Neural cell (in vitro differentiated cells): Measurements from ENCODE around the gene ACTL10. TPM values are rescaled to one million over a fixed set of nuclear protein-coding genes. Genes with fewer than 3 reads are reported as not detected.

Experiments used
- H2AFZ ChIP-seq: fragments of 200-600, 300-800 bp; sonication (generic), shearing (Covaris generic); 2 replicates; pipeline ENCODE4 v1.6.0; 2014; ENCODE audit warnings: low read depth, mild to moderate bottlenecking, antibody characterized with exemption, low read length, moderate library complexity
- H3F3A ChIP-seq: fragments of 200-600 bp; shearing (Covaris generic); 2 replicates; pipeline ENCODE4 v1.6.1; 2016; ENCODE audit warnings: mild to moderate bottlenecking, moderate library complexity, mixed read lengths, antibody characterized with exemption, low read length; ENCODE audit not compliant: insufficient read depth, poor library complexity, severe bottlenecking
- H3K27ac ChIP-seq: fragments of 200-600, 300-800 bp; sonication (generic), shearing (Covaris generic); 2 replicates; pipeline ENCODE4 v1.5.1; 2014; ENCODE audit warnings: mild to moderate bottlenecking, low read length, moderate library complexity
- H3K27me3 ChIP-seq: fragments of 300-800, 200-600 bp; sonication (generic), shearing (Covaris generic); 2 replicates; pipeline ENCODE4 v1.6.0; 2014; ENCODE audit warnings: mild to moderate bottlenecking, low read depth, low read length, moderate library complexity; ENCODE audit not compliant: insufficient read depth
- H3K36me3 ChIP-seq: fragments of 300-800, 200-600 bp; sonication (generic), shearing (Covaris generic); 2 replicates; pipeline ENCODE4 v1.5.1; 2014; ENCODE audit warnings: mild to moderate bottlenecking, antibody characterized with exemption, low read length, moderate library complexity; ENCODE audit not compliant: insufficient read depth
- H3K4me2 ChIP-seq: fragments of 300-800, 200-600 bp; sonication (generic), shearing (Covaris generic); 2 replicates; pipeline ENCODE4 v1.6.0; 2014; ENCODE audit warnings: mild to moderate bottlenecking, low read length
- H3K4me3 ChIP-seq: fragments of 300-800, 200-600 bp; sonication (generic), shearing (Covaris generic); 2 replicates; pipeline ENCODE4 v1.5.1; 2014; ENCODE audit warnings: mild to moderate bottlenecking, low read length, moderate library complexity
- H3K79me2 ChIP-seq: fragments of 200-600 bp; shearing (Covaris generic); replicated peaks from 2 replicates; pipeline ENCODE4 v1.6.0; 2014; ENCODE audit warnings: mild to moderate bottlenecking, low read length, moderate library complexity; ENCODE audit not compliant: insufficient read depth
- H3K9ac ChIP-seq: fragments of 300-800, 200-600 bp; sonication (generic), shearing (Covaris generic); 2 replicates; pipeline ENCODE4 v1.6.1; 2016; ENCODE audit warnings: mild to moderate bottlenecking, low read length, mixed read lengths
- H3K9me2 ChIP-seq: fragments of 200-600 bp; shearing (Covaris generic); 2 replicates; pipeline ENCODE4 v1.6.1; 2016; ENCODE audit warnings: mild to moderate bottlenecking, low read length, mixed read lengths; ENCODE audit not compliant: insufficient read depth
- H3K9me3 ChIP-seq: fragments of 200-600, 300-800 bp; sonication (generic), shearing (Covaris generic); 2 replicates; pipeline ENCODE4 v1.6.1; 2016; ENCODE audit warnings: mild to moderate bottlenecking, mixed run types, low read length, moderate library complexity, mixed read lengths
- H4K20me1 ChIP-seq: fragments of 200-600 bp; shearing (Covaris generic); 2 replicates; pipeline ENCODE4 v1.6.1; 2016; ENCODE audit warnings: mild to moderate bottlenecking, mixed run types; ENCODE audit not compliant: insufficient read depth
- EP300 ChIP-seq: fragments of 450-650 bp; conservative IDR thresholded peaks from 2 replicates; pipeline ENCODE4 v1.6.1; 2014; ENCODE audit warnings: antibody characterized with exemption, mild to moderate bottlenecking, moderate library complexity; ENCODE audit not compliant: poor library complexity, severe bottlenecking
- EZH2 ChIP-seq: fragments of 200-600, 300-800 bp; shearing (Covaris generic), sonication (generic); IDR thresholded peaks from 2 replicates; pipeline ENCODE4 v1.6.1; 2014; ENCODE audit warnings: antibody characterized with exemption, low read length, borderline replicate concordance, mild to moderate bottlenecking; ENCODE audit not compliant: insufficient read depth, poor library complexity, severe bottlenecking
- MXI1 ChIP-seq: fragments of 450-650 bp; conservative IDR thresholded peaks from 2 replicates; pipeline ENCODE4 v1.6.1; 2014; ENCODE audit warnings: antibody characterized with exemption, mild to moderate bottlenecking; ENCODE audit not compliant: poor library complexity, severe bottlenecking
- POLR2AphosphoS5 ChIP-seq: IDR thresholded peaks from 2 replicates; pipeline ENCODE4 v1.6.1; 2012
- RAD21 ChIP-seq: fragments of 450-650 bp; conservative IDR thresholded peaks from 2 replicates; pipeline ENCODE4 v1.6.1; 2014; ENCODE audit warnings: antibody characterized with exemption, mild to moderate bottlenecking, moderate library complexity
- SMC3 ChIP-seq: fragments of 450-650 bp; conservative IDR thresholded peaks from 2 replicates; pipeline ENCODE4 v1.6.1; 2014; ENCODE audit warnings: antibody characterized with exemption, mild to moderate bottlenecking, moderate library complexity; ENCODE audit not compliant: poor library complexity
- TAF1 ChIP-seq: IDR thresholded peaks from 2 replicates; pipeline ENCODE4 v1.6.1; 2012; ENCODE audit warnings: low read depth
- polyA plus RNA-seq: library from polyadenylated mRNA; depleted of rRNA; stranded (reverse); fragments of >200 nt; gene quantifications from 2 replicates; pipeline ENCODE4 v1.2.3, GENCODE V29; 2014
- TF ChIP-seq, protein P1 (sequence below): fragments of 450-650 bp; IDR thresholded peaks from 2 replicates; pipeline ENCODE4 v1.5.1; 2014; ENCODE audit warnings: antibody characterized with exemption, mild to moderate bottlenecking, moderate library complexity; ENCODE audit not compliant: poor library complexity, severe bottlenecking
- TF ChIP-seq, protein P2 (sequence below): IDR thresholded peaks from 2 replicates; pipeline ENCODE4 v1.6.1; 2012; ENCODE audit warnings: borderline replicate concordance

Gene ACTL10
- polyA plus RNA-seq, 1 donor from 2014 or later = not detected

DNA sequence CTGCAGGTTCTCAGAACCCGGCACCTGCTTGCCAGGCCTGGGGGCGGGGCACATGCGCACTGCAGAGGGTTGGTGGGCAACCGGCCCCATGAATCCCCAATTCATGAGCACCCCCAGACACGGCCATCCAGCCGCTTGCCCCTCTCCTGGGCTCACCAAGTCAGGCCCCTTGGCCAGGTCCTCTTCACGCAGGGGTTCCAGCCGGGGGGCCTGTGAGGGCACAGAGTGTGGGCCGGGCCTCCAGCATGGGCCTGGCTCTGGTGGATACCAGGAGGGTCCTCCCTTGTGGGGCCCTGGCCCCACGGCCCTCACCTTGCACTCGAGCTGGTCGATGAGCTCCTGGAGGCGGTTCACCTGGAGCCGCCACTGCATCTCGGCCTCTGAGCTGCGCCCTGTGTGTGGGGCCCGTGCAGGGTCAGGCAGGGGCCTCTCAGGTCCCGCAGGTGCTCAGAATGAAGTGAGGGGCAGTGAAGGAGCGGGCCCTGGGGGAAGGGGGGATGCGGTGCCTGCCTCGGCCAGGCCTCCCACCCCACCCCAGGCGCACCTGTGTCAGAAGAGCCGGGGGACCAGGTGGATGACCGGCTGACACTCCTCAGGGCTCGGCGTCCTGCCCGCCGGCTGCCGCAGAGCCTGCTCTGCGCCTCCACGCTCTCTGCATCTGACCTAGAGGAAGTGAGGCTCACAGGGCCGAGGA, 7.3 kb upstream of the ACTL10 start:
- H4K20me1 ChIP-seq = no peaks in the 10 kb centered on the region
- H3K9me3 ChIP-seq = no peaks in the 10 kb centered on the region
- H3K79me2 ChIP-seq = no peaks in the 10 kb centered on the region
- TF ChIP-seq EP300 (no peak), MXI1 (no peak), SMC3 (no peak), RAD21 (no peak), EZH2 (no peak)
- no peaks in the 10 kb centered on the region for H3K36me3 ChIP-seq
- H3F3A ChIP-seq = no peaks in the 10 kb centered on the region
- H3K9me2 ChIP-seq = no peaks in the 10 kb centered on the region
- no peaks in the 10 kb centered on the region for H3K27me3 ChIP-seq
- H3K9ac ChIP-seq = no peak overlapping the region
- H3K27ac ChIP-seq = no peak overlapping the region
- H2AFZ ChIP-seq = no peak overlapping the region
- no peak overlapping the region for H3K4me2 ChIP-seq
- H3K4me3 ChIP-seq = no peak overlapping the region

DNA sequence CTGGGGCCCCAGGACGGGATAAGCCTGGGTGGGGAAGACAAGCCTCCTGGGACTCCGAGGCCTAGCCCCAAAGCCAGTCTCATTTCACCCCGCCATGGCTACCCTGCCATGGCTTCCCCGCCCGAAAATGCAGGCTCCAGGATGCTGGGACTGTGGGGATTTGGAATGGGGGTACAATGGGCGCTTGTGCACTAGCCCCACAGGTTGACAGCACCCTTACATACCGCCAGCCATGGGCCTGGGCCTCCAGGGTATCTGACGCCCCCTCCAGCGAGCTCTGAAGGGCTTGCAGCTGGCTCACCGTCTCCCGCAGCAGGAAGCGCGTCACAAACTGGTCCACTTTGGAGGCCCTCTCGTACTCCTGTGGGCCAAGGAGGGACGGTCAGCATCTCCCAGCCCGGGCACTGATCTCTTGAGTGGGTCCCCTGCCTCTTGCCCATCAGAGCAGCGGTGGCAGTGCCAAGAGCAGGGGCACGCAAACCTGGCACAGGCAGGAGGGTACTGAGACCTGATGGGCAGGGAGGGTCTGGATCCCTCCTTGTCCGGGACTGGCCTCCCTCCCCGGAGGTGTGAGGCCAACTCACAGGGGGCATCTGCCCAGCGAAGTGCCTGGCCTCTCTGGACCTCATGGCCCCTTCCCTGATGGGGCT, 6.6 kb upstream of the ACTL10 start:
- Histone ChIP-seq H3K4me2 (no peak overlapping the region), H3K9me3 (no peaks in the 10 kb centered on the region), H4K20me1 (no peaks in the 10 kb centered on the region), H2AFZ (no peak overlapping the region), H3K36me3 (no peaks in the 10 kb centered on the region), H3K79me2 (no peaks in the 10 kb centered on the region), H3K27me3 (no peaks in the 10 kb centered on the region), H3K9ac (no peak overlapping the region), H3K4me3 (no peak overlapping the region), H3K27ac (no peak overlapping the region), H3K9me2 (no peaks in the 10 kb centered on the region), H3F3A (no peaks in the 10 kb centered on the region)
- no peak for TF ChIP-seq MXI1
- TF ChIP-seq, protein P1, sequence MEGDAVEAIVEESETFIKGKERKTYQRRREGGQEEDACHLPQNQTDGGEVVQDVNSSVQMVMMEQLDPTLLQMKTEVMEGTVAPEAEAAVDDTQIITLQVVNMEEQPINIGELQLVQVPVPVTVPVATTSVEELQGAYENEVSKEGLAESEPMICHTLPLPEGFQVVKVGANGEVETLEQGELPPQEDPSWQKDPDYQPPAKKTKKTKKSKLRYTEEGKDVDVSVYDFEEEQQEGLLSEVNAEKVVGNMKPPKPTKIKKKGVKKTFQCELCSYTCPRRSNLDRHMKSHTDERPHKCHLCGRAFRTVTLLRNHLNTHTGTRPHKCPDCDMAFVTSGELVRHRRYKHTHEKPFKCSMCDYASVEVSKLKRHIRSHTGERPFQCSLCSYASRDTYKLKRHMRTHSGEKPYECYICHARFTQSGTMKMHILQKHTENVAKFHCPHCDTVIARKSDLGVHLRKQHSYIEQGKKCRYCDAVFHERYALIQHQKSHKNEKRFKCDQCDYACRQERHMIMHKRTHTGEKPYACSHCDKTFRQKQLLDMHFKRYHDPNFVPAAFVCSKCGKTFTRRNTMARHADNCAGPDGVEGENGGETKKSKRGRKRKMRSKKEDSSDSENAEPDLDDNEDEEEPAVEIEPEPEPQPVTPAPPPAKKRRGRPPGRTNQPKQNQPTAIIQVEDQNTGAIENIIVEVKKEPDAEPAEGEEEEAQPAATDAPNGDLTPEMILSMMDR = no peak
- no peak for TF ChIP-seq EP300
- TF ChIP-seq RAD21 = no peak
- TF ChIP-seq, protein P2, sequence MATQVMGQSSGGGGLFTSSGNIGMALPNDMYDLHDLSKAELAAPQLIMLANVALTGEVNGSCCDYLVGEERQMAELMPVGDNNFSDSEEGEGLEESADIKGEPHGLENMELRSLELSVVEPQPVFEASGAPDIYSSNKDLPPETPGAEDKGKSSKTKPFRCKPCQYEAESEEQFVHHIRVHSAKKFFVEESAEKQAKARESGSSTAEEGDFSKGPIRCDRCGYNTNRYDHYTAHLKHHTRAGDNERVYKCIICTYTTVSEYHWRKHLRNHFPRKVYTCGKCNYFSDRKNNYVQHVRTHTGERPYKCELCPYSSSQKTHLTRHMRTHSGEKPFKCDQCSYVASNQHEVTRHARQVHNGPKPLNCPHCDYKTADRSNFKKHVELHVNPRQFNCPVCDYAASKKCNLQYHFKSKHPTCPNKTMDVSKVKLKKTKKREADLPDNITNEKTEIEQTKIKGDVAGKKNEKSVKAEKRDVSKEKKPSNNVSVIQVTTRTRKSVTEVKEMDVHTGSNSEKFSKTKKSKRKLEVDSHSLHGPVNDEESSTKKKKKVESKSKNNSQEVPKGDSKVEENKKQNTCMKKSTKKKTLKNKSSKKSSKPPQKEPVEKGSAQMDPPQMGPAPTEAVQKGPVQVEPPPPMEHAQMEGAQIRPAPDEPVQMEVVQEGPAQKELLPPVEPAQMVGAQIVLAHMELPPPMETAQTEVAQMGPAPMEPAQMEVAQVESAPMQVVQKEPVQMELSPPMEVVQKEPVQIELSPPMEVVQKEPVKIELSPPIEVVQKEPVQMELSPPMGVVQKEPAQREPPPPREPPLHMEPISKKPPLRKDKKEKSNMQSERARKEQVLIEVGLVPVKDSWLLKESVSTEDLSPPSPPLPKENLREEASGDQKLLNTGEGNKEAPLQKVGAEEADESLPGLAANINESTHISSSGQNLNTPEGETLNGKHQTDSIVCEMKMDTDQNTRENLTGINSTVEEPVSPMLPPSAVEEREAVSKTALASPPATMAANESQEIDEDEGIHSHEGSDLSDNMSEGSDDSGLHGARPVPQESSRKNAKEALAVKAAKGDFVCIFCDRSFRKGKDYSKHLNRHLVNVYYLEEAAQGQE = no peak
- no peak for TF ChIP-seq SMC3
- TF ChIP-seq POLR2AphosphoS5 = no peak
- no peak for TF ChIP-seq EZH2
- TF ChIP-seq TAF1 = no peak
